ENCODE data around the gene REEP6.
A peak's percentile ranks its signal among the peaks of the same experiment; 100 is the strongest.
"Not testable (repeated sequence)": the region's sequence is repeated elsewhere in the genome, so short reads cannot be mapped to it uniquely, and the experiment has no call there.

REEP6 gene

DNA sequence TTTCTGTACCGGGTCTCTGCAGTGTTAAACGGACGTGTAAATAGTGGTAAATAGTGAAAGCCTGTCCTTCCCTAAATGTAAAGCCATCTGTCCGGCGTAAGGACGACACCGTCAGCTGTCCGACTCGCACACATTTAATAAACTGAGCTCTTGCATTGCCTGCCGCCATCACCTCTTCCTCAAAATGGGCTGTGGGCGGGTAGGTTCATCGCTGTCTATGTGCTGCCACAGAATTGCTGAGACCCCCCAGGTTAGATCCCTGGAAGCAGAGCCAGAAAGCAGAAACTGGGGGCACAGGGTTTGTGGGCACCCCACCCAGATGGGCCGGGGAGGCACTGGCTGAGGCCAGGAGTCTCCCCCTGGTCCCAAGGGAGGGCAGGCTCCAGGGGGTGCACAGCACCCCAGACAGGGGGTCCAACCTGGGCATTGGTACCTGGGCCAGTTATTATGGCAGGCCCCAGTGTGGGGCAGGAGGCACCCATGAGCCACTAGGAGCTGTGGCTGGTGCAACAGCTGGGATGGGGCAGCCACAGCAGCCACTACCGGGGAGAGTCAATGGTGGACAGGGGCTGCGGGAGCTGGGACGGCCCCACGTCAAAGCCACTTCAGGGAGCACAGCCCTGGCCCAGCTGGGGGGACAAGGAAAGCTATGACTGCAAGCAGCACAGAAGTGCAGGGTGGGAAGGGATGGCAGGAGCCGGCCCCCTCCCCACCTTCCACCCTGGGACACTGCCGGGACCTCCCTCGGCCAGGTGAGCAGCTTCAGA lies 17.7 kb upstream of the REEP6 start:
- DNase-seq: no peak

DNA sequence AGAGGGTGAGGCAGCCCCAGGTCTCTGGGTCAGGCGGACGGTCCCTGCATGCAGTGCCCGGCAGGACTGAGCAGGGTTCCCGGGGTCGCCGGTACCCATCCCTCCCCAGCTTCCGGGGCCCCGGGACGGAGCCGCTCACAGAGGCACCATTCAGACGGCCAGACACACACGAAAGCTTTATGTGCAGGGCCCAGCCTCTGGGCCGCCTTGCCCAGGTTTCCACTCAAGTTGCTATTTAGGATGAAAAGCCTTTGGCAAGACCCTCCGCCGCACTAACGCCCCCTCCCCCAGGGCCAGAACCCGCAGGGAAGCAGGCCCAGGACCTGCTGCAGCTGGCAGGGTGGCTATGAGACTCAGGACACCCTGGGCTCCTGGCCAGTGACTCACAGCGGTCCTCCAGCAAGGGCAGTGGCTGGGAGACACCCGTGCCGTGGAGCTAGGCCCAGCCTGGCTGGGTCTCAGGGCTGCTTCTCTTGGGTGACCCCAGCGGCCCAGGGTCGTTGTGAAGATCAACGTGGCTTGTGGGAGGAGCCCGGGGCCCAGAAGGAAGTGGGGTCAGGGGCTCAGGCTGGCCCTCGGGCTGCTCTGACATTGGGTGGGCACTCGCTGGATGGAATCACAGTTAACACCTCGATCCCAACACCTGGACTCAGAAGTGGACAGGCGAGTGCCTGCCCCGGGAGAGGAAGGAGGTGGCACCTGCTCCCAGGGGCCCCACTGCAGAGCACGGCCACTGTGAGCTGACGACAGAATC lies 16.8 kb upstream of the REEP6 start:
- no peak for DNase-seq

DNA sequence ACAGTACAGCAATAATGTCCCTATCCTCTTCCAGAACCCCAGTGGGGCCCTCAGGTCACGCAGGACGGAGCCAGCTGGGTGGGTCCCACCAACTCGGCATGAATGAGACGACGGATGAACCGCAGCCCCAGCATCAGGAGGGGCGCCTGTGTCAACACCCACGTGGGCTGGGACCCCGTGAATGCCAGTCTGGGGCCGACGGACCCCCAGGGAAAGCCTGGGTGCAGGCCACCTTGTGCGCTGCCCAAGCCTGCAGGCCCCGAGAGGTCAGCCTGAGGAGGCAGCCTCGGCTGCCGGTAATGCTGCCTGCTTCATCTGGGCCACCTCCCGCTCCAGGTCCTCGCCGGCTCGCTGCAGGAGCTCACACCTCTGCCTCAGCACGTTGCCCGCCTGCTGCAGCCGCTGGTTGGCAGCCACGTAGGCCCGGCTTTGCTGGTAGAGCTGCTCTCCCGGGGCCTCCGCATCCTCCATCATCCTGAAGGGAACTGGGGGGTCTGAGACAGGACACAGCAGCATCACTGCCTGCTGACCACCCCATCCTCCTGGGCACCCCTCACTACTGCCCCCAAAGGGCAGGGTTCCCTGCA lies 16.1 kb upstream of the REEP6 start:
- no peak for DNase-seq

DNA sequence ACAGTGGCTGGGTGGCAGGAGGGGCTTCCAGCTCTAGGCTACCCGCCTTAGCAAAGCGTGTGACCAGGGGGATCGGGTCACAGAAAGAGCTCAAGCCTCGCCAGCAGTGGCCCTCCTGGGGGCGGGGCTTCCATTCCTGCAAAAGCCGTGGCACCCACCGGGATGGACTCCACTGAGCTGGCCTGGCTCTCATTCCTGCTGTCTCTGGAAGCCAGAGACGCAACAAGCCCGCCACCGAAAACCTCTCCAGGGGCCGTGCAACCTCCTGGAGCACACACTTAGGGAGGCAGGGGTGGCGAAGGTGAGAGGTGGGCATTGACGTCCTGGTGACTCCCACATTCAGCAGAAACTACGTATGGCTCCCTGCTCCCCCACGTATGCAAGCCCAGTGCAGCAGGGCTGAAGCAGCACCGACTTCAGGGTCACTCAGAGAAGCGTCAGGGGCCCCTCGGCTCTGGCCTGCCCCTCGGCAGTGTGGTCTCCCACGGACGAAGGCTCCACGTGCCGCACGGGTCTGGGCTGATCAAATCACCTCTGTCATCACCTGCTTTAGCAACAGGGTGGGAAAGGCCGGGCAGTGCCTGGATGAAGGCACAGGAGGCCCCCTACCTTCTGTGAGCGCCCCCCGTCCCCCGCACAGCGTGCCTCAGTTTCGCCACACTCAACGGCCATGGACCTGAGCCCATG lies 15.1 kb upstream of the REEP6 start:
- no peak for DNase-seq

DNA sequence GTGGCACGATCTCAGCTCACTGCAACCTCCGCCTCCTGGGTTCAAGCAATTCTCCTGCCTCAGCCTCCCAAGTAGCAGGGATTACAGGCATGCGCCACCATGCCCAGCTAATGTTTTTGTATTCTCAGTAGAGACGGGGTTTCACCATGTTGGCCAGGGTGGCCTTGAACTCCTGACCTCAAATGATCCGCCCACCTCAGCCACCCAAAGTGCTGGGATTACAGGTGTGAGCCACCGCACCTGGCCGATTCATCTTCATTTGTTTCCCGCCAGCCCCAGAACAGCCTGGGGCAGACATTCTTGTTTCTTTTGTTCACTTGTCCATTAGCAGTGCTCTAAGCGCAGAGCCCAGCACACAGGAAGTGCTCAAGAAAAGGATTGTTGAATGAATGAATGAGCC lies 13.9 kb upstream of the REEP6 start:
- DNase-seq: not testable (repeated sequence)

DNA sequence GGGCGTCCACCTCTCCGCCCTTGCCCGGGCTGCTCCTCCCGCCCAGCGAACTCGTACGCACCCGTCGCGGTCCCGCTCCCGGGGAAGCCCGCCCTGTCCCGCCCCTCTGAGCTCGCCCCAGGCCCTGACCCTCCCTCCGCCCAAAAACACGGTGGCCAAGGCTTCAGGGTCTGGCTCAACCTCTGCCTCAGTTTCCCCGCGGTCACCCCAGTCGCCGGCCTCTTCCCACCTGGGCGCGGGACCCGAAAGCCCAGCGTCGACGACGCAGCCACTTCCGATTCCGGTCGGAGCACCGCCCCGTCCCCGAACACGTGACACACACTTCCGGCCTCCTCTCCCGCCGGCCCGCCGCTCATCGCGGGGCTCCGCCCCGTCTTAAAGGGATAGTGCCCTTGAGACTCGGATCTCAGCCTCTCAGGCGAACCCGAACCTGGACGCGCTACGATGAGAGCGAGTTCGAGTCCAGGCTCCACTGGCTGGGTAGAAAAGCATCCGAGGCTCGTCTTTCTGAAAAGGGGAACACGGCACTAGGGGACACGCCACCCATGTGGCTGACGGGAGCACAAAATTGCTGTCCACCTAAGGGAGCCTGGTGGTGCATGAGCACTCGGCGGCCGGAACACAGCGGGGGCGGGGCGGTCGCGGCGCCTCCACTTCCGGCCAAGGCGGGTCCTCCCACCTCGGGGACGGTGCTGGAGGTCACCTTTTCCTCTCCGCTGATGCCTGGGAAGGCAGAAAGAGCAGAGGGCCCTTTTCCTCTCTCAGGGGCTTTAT lies 11.9 kb upstream of the REEP6 start, which contains the start of gene C19orf25:
Gene C19orf25, minus strand, starts transcription at position 282 of the 774 bp plus-strand sequence. CDS start 312 bp downstream, outside the sequence.
- DNase-seq: peak; percentile 93

DNA sequence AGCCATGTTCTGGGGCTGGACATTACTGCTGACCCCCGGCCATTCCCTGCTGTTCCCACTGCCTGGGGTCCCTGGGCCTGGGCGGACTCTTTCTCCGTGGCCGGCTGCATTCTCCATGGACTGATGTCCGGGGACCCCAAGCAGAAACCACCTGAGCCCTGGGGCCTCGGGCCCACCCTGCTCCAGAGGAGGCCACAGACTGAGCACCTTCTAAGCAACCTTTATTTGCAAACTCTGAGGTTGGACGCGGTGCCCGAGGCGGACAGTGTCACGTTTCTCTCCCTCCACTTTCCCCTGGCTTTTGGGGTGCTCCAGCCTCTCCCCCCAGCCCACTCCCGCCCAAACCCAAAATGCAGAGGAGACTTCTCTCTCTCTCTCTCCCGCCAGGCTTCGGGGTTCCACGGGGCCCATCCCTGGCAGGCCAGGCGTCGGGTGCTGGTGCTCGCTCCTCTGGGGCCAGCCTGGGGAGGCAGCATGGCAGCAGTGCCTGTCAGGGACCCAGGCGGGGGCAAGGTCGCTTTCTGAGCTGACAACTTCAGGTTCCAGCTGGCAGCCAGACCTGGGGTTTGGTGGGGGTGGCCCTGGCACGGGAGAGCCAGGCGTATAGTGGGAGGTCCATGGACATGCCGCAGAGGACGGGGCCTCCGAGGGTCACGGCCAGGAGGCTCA lies 9.6 kb upstream of the REEP6 start:
- DNase-seq: no peak

DNA sequence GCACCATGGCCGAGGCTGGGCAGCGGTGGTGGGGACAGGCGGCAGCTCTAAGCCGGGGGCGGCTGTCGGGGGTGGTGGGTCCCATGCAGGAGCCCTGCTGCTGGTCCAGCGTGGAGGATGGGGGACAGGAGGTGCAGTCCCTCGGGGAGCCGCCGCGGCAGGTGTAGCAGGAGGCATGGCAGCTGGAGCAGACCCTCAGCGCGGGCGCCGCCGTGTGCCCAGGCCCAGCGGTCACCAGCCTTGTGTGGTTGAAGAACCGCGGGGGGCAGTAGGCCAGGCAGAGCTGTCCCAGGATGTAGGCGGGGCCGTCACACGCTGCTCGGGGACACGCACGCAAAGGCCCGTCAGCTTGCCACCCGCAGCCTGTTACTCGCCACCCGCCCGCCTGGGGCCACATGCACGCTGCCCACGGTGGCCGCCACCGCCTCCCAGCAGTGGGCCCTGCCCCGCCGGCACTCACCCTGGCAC lies 9.1 kb upstream of the REEP6 start:
- DNase-seq: no peak

DNA sequence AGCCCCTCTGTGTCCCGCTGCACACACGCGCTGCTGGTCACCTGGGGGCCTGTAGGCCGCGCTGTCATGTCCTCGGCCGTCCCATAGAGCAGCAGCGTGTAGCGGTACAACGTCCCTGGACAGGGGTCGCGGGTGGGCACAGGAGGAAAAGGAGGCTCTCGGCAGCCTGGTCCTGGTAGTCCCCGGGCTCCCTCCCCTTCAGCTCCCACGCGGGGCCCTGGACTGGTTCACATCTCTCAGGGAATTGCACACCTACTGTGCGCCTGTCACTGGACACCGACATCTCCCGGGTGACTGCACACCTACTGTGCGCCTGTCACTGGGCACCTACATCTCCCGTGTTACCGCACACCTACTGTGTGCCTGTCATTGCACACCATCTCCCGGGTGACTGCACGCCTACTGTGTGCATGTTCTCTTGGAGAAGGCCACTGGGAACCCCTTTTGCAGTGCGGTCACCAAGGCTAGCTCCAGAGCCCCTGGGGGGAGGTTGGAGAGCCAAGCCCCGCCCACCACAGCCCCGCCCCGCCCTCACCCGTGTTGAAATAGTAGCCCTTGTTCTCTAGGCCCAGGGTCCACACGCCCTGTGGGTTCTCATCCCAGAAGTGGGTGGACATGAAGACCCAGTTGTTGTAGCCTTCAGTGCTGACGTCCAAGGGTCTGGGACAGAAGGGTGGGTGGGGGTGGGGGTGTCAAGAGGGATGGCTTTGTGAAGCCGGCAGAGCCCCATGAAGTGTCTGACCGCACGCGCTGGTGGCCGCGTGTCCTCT lies 8.4 kb upstream of the REEP6 start:
- no peak for DNase-seq

DNA sequence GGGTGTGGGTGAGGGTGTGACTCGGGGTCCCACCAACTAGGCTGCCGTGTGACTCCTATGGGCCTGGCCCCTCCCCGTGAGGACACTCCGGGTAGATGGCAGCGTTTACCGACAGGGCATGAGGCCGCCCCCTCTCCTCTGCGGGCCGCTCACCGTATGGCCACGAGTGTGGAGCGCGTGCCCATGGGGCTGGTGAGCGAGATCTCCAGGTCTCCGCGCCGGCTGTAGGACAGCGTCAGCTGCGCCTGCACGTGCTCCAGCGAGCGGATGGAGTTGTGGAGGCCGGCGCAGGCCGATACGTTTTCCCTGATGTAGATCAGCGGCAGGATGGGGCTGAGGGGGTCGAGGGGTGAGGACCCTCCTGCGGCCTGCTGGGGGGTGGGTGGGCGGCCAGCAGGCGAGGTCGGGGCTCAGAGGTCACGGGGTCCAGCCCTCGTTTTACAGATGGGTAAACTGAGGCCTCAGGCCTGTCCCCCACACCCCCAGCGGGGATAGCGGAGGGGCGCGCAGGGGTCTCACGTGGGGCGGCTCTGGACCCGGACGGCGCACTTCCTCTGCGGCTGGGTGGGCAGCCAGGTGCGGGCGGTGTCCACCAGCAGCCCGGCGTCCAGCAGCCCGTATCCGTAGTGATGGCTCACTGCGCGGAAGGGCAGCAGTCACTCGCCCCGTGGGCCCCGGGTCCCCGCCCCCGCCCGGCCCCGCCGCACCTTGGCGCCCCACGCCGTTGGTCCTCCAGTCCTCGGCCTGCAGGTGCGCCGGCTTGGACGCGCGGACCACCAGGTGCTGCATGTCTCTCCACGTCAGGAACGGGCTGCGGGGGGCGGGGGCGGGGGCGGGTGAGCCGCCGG lies 7.6 kb upstream of the REEP6 start:
- no peak for DNase-seq

DNA sequence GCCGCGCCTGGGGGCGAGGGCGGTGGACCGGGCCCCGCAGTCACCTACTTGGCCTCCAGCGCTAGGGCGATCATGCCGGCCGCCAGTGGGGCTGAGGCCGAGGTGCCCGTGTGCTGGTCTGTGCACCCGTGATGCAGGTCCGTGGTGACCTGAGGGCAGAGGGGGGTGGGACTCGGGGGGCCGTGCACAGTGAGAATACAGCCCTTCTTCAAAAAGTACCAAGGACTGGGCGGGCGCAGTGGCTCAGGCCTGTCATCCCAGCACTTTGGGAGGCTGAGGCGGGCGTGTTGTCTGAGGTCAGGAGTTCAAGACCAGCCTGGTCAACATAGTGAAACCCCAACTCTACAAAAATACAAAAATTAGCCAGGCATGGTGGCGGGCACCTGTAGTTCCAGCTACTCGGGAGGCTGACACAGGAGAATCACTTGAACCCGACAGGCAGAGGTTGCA lies 7.0 kb upstream of the REEP6 start:
- no peak for DNase-seq

DNA sequence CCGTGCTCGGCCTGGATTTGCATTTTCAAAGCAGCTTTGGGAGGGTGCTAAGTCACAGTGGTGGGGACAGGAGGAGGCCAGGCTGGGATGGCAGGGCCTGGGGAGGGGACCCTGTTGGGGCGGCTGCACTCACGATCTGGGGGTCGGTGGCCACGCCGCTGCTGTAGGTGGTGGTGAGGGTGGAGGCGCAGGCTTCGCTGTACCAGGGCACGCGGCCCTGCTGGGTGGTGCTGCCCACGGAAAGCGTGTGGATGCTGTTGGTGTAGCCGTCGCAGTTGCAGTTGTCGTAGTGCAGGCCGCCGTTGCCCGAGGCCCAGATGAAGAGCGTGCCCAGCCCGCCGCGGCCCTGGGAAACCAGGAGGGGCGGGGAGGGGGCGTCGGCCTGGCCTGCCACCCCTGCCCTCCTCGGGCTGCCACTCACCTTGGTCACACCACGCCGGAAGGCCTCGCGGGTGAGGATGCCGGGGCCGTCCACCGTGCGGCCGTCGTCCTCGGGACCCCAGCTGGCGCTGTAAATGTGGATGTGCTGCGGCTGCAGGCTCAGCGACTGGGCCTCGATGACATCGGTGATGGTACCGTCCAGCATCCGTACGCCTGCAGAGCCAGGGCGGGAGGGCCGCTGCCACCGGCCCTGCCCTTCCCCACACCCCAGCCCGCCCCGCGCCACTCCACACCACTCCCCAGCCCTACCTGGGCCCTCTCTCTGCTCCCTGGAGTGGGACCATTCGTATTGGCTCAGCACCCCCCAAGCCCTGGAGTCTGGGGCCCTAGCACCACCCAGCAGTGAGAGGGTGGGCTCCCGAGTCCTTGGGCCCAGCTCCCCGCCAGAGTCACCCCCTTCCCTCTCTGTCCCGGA lies 4.0 kb upstream of the REEP6 start:
- no peak for DNase-seq

DNA sequence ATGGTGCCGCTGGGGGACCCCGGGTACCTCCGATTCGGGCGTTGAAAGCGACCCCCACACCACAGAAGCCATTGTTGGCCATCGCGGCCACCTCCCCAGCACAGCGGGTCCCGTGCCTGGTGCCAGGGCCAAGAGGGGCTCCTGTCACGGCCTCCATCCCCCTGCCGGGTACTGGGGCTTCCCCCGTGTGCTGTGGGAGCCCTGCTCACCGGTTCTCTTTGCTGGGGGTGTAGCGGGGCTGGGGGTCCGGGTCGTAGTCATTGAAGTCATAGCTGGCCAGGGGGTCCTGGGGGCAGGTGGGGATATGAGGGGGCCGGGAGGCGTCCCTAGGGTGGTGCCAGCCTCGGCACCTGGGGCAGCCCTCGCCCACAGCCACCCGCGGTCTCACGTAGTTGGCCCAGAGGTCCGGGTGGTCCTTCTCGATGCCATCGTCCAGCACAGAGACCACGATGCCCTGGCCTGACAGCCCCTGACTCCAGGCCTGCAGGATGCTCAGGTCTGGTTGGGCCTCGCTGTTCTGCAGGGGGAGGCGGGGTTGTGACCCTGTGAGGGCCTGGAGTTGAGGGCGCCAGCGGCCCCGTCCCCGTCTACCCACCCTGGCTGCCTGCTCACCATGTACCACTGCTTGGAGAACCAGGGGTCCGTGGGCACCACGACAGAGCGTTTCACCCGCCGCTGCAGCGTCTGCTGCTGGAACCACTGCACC lies 3.3 kb upstream of the REEP6 start:
- no peak for DNase-seq

DNA sequence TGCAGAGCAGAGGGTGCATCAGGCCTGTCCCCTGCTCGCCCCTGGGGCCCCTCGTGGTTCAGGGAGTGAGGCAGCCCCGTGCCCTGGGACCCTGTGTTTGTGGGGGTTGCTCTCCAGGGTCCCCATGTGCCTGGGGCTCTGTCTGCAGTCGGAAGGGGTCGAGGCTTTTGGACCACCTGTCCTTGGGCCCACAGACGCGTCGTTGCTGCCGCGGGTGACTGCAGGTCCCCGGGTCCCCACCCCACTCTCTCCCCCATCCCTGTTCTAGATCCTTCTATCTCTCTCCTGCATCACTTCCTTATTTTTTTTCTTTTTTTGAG lies 2.7 kb upstream of the REEP6 start:
- DNase-seq: no peak

DNA sequence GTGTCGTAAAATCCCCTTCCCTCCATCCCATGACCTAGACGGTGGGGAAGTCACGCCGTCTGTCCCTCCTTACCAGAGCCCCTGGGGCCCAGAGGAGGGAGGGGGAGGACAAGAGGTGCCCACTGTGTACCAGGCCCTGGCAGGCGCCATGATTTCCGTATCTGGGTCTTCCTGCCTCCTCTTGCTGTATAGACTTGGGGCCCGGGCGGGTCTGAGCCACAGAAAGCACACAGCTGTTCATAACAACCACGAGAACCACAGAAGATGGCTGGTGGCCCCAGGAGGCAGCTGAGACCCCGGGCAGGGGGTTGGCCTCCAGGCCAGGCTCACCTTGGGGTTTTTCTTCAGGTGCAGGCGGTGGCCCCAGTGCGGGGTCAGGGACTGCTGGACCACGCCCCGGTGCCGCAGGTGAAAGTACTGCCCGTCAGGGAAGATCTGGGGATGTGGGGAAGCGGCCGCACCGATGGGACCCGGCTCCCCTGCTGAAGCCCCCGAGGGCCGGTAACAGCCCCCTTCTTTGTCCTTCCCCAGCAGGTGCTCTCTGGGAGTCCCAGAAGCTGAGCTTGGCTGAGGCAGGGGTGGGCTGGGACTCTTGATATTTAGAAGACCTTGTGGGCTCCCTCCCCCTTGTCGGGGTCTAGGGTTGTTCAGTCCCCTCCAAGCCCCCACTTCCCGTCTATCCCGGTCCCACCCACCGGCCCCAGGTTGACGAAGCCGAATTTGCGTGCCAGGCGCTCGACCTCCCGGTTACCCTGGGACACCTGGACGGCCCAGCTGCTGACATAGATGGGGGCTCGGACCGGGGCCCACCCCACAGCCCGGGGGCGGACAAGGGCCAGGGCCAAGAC lies 1.3 kb upstream of the REEP6 start:
- DNase-seq: no peak

DNA sequence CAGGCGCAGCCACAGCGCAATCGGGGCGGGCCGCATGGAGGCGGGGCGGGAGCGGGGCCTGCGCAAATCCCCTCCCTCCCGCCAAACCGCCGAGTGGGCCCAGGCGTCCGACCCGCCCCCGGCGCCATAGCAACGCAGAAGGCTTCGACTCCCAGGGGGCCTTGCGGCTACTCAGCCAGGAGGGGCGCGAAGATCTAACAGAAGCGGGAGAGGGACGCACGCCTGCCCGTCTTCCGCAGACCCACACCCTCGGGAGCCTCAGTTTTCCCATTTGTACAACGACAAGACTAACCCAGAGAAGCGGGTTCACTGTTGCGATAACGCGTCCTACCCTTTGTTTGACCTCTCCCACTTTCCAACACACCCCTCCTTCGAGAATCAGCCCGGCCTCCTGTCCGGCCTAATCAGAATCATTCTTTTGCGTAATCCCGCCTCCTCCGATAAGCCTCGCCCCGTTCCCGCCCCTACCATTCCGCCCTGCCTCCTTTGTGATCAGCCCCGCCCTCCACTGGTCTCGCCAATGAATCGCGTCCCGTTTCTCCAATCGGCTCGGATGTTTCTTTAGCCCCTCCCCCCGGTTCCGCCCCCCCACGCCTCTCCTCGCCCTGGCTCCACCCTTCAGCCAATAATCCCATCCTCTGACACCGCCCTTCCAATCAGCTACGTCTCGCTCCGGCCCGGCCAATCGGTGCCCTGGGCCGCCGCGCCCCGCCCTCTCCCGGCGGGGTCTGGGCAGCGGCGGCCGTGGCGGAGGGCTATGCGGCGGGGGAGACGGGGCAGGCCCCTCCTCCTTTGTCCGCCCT lies 469 bp upstream of the REEP6 start, which contains the start of gene PCSK4:
Gene PCSK4, minus strand, starts transcription at position 40 of the 803 bp plus-strand sequence. Its CDS starts 4 bp downstream, at position 36.
- DNase-seq: peak; percentile 100

DNA sequence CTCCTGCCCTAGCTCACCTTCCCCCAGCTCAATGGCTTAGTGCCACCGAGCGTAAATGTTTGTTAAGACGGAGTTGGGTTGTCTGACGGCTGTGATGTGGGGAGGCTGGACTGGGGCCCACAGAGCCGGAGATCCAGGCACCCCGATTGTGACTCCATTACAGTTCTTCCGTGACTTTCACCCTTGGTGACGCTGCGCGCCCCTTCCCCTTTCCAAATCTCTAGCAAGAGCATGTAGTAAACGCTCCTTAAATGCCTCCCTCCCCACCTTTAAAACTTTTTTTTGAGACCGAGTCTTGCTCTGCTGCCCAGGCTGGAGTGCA lies 829 bp downstream of the REEP6 start:
- no peak for DNase-seq

Data from NCI-H2171 (cell line).